Keratinocyte (primary cell): ENCODE results near the gene MAP7D1. TPM values are rescaled to one million over a fixed set of nuclear protein-coding genes. Genes with fewer than 3 reads are reported as not detected.
"Not testable (repeated sequence)": the region's sequence is repeated elsewhere in the genome, so short reads cannot be mapped to it uniquely, and the experiment has no call there.

Experiments
- DNase-seq: peaks from one replicate; pipeline ENCODE4 v3.0.0-alpha.2; 2011; ENCODE audit warnings: low read depth, missing footprints, low spot score
- FAIRE-seq: peaks from 2 replicates; lab custom pipeline; 2011; peaks lifted over from hg19 to GRCh38; lab: Jason Lieb, UNC
- H2AFZ ChIP-seq: 2 replicates; pipeline ENCODE4 v1.6.0; 2012; ENCODE audit warnings: low read length, control low read depth, inconsistent platforms; ENCODE audit not compliant: control insufficient read depth
- H3K27ac ChIP-seq: 2 replicates; pipeline ENCODE4 v1.5.1; 2011; ENCODE audit warnings: low read length; ENCODE audit not compliant: control insufficient read depth, insufficient read depth
- H3K27me3 ChIP-seq: 3 replicates; pipeline ENCODE4 v1.6.0; 2011; ENCODE audit warnings: low read length; ENCODE audit not compliant: control insufficient read depth, insufficient read depth; ENCODE audit errors: extremely low read depth
- H3K36me3 ChIP-seq, 2 experiments: 2 replicates in 1 of 2; 3 replicates in 1 of 2; pipeline ENCODE4 v1.5.1; 2011; ENCODE audit warnings: low read length in 2 of 2, mild to moderate bottlenecking in 1 of 2; ENCODE audit not compliant: control insufficient read depth in 2 of 2, insufficient read depth in 2 of 2; ENCODE audit errors: extremely low read depth in 1 of 2
- H3K4me1 ChIP-seq: 3 replicates; pipeline ENCODE4 v1.5.1; 2011; ENCODE audit warnings: low read length; ENCODE audit not compliant: control insufficient read depth, insufficient read depth; ENCODE audit errors: extremely low read depth
- H3K4me2 ChIP-seq: 3 replicates; pipeline ENCODE4 v1.6.0; 2011; ENCODE audit warnings: low read depth, low read length; ENCODE audit not compliant: control insufficient read depth, insufficient read depth; ENCODE audit errors: extremely low read depth
- H3K4me3 ChIP-seq, 3 experiments: fragments of 200-600 bp in 1 of 3; sonication (generic) in 1 of 3; 2 replicates in 2 of 3; 3 replicates in 1 of 3; pipeline ENCODE4 v1.5.1; 2011 to 2016; ENCODE audit warnings: low read length in 3 of 3, mild to moderate bottlenecking in 3 of 3, control low read depth in 2 of 3, inconsistent platforms in 1 of 3, low read depth in 1 of 3, mixed read lengths in 1 of 3, mixed run types in 1 of 3, moderate library complexity in 1 of 3; ENCODE audit not compliant: control insufficient read depth in 2 of 3, insufficient read depth in 2 of 3; ENCODE audit errors: extremely low read depth in 1 of 3
- H3K79me2 ChIP-seq: 2 replicates; pipeline ENCODE4 v1.6.0; 2012; ENCODE audit warnings: low read length; ENCODE audit not compliant: control insufficient read depth, insufficient read depth
- H3K9ac ChIP-seq: 3 replicates; pipeline ENCODE4 v1.6.0; 2011; ENCODE audit warnings: low read length; ENCODE audit not compliant: control insufficient read depth, insufficient read depth; ENCODE audit errors: extremely low read depth
- H3K9me1 ChIP-seq: 3 replicates; pipeline ENCODE4 v1.6.0; 2011; ENCODE audit warnings: low read length; ENCODE audit not compliant: control insufficient read depth, insufficient read depth; ENCODE audit errors: extremely low read depth
- H3K9me3 ChIP-seq: 2 replicates; pipeline ENCODE4 v1.5.1; 2012; ENCODE audit warnings: low read depth, low read length; ENCODE audit not compliant: control insufficient read depth
- H4K20me1 ChIP-seq: 3 replicates; pipeline ENCODE4 v1.6.0; 2011; ENCODE audit warnings: low read length; ENCODE audit not compliant: control insufficient read depth, insufficient read depth; ENCODE audit errors: extremely low read depth
- CTCF ChIP-seq, 3 experiments: IDR thresholded peaks in 1 of 3; conservative IDR thresholded peaks in 1 of 3; optimal IDR thresholded peaks in 1 of 3; 2 replicates in 2 of 3; 3 replicates in 1 of 3; pipeline versions ENCODE3 to v1.5.1; 2011; ENCODE audit warnings: low read length in 3 of 3, mild to moderate bottlenecking in 3 of 3, moderate library complexity in 2 of 3, control low read depth in 1 of 3, inconsistent platforms in 1 of 3; ENCODE audit not compliant: insufficient read depth in 2 of 3; ENCODE audit errors: extremely low read depth in 1 of 3
- EZH2 ChIP-seq: IDR thresholded peaks from one replicate; pipeline ENCODE4 v1.6.1; 2012; ENCODE audit warnings: inconsistent platforms, mild to moderate bottlenecking, low read length, moderate library complexity
- dilution Hi-C: fragments of 300-500 bp; cut with MboI; formaldehyde crosslinking; loops from one replicate; pipeline ENCODE4 v1.7.0; 2020; ENCODE audit warnings: low sequenced_read_pairs; ENCODE audit not compliant: extremely low pct_ligation_motif_present
- polyA plus RNA-seq, 5 experiments: library from polyadenylated mRNA; depleted of rRNA in 3 of 5; stranded (reverse) in 3 of 5; stranded (forward) in 1 of 5; unstranded in 1 of 5; fragments of >200 nt; gene quantifications; 1 replicate in 1 of 5; 2 replicates in 3 of 5; 3 replicates in 1 of 5; pipeline versions ENCODE4 v1.2.1 to v1.2.3, GENCODE V29; 2011 to 2012; ENCODE audit warnings: missing spikeins in 2 of 5, low read depth in 1 of 5, low replicate concordance in 1 of 5

The MAP7D1 gene
- polyA plus RNA-seq, 1 donor (not counting 4 experiments of a cell fraction or from before 2014, with no cell fraction given), result 75.0 TPM

DNA sequence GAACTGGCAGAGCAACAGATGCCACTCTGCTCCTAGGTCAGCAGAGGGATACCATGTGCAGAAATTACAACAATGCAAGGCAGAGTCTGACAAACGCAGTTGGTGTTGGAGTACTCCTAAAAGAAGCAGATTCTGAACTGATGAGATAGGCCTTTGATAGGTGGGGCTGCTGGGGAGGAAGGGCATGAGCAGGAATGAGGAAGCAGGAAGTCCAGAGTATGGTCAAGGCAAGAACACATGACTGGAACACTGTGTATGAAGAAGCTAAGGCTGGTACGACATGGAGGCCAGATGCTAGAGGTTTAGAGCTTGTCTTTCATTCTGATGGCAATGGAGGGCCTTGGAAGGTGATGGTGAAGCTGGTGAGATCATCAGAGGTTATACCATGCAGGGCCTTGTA is 56.8 kb downstream of the MAP7D1 start:
- DNase-seq (no peak), FAIRE-seq (no peak)
- H3K4me2 ChIP-seq, result no peak overlapping the region
- peak overlapping the region; percentile 25 for H2AFZ ChIP-seq
- no peaks in the 10 kb centered on the region for H3K9me3 ChIP-seq
- dilution Hi-C loops, result no loop called here
- no peak overlapping the region for H3K4me3 ChIP-seq
- H3K9ac ChIP-seq, result no peak overlapping the region
- no peaks in the 10 kb centered on the region for H3K79me2 ChIP-seq
- H3K4me1 ChIP-seq, result peaks cover 3% of the 10 kb centered on the region
- no peaks in the 10 kb centered on the region for H3K9me1 ChIP-seq
- no peaks in the 10 kb centered on the region for H3K36me3 ChIP-seq
- no peak overlapping the region for H3K27ac ChIP-seq
- no peaks in the 10 kb centered on the region for H4K20me1 ChIP-seq
- H3K27me3 ChIP-seq, result no peaks in the 10 kb centered on the region
- TF ChIP-seq CTCF (optimal IDR thresholded peaks at IDR 0.05 in 1 of 3, IDR thresholded peaks at IDR 0.05 in 1 of 3, conservative IDR thresholded peaks at IDR 0.05 in 1 of 3; ENCODE audit: extremely low read depth in 1 of 3, insufficient read depth in 2 of 3, low read length in 3 of 3) (no peak), EZH2 (no peak)

DNA sequence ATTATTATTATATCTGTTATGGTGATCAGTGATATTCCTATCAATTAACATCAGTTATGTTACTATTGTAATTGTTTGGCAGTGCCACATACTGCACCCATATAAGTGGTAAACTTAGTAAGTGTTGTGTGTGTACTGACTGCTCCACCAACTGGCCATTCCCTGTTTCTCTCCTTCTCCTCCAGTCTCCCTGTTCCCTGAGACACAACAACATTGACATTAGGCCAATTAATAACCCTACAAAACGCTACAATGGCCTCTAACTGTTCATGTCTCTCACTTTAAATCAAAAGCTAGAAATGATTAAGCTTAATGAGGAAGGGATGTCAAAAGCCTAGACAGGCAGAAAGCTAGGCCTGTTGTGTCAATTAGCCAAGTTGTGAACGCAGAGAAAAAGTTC is 61.7 kb downstream of the MAP7D1 start:
- no peak overlapping the region for H3K9ac ChIP-seq
- dilution Hi-C loops, result no loop called here
- H3K27ac ChIP-seq, result no peak overlapping the region
- no peaks in the 10 kb centered on the region for H3K9me1 ChIP-seq
- no peaks in the 10 kb centered on the region for H3K9me3 ChIP-seq
- no peaks in the 10 kb centered on the region for H3K36me3 ChIP-seq
- peak overlapping the region; percentile 12 for H2AFZ ChIP-seq
- TF ChIP-seq EZH2 (no peak), CTCF (optimal IDR thresholded peaks at IDR 0.05 in 1 of 3, IDR thresholded peaks at IDR 0.05 in 1 of 3, conservative IDR thresholded peaks at IDR 0.05 in 1 of 3; ENCODE audit: extremely low read depth in 1 of 3, insufficient read depth in 2 of 3, low read length in 3 of 3) (peak; percentile 28 to 70 (median 30))
- no peak for DNase-seq
- H3K27me3 ChIP-seq, result no peaks in the 10 kb centered on the region
- no peaks in the 10 kb centered on the region for H3K79me2 ChIP-seq
- no peak overlapping the region for H3K4me3 ChIP-seq
- H3K4me1 ChIP-seq, result no peaks in the 10 kb centered on the region
- no peaks in the 10 kb centered on the region for H4K20me1 ChIP-seq
- FAIRE-seq, result peak; percentile 56
- H3K4me2 ChIP-seq, result no peak overlapping the region

DNA sequence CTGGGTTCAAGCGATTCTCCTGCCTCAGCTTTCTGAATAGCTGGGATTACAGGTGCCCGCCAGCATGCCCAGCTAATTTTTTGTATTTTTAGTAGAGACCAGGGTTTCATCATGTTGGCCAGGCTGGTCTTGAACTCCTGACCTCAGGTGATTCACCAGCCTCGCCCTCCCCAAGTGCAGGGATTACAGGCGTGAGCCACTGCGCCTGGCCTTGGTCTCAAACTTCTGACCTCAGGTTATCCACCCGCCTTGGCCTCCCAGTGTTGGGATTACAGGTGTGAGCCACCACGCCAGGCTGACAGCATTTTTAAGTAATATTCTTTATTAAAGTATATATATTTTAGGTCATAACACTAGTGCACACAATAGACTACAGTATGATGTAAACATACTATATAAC is 65.9 kb downstream of the MAP7D1 start:
- H3K4me3 ChIP-seq, H2AFZ ChIP-seq, H3K9me1 ChIP-seq, H3K36me3 ChIP-seq, dilution Hi-C loops, H3K27ac ChIP-seq, H3K4me2 ChIP-seq, H3K27me3 ChIP-seq, DNase-seq, FAIRE-seq, H3K9me3 ChIP-seq, H3K9ac ChIP-seq: not testable (repeated sequence)
- H3K4me1 ChIP-seq, result peaks cover 15% of the 10 kb centered on the region
- H4K20me1 ChIP-seq, result peaks cover 17% of the 10 kb centered on the region
- peaks cover 26% of the 10 kb centered on the region for H3K79me2 ChIP-seq
